HG03039 (cell line): ENCODE results near the gene LDLRAD3.
"Not testable (repeated sequence)": the region's sequence is repeated elsewhere in the genome, so short reads cannot be mapped to it uniquely, and the experiment has no call there.

Experiments
- ATAC-seq: cut with Tn5 transposase; IDR thresholded peaks from one replicate; pipeline ENCODE4 v1.9.1; 2021; ENCODE audit warnings: mild to moderate bottlenecking, moderate library complexity; ENCODE audit not compliant: unreplicated experiment

Gene LDLRAD3, protein sequence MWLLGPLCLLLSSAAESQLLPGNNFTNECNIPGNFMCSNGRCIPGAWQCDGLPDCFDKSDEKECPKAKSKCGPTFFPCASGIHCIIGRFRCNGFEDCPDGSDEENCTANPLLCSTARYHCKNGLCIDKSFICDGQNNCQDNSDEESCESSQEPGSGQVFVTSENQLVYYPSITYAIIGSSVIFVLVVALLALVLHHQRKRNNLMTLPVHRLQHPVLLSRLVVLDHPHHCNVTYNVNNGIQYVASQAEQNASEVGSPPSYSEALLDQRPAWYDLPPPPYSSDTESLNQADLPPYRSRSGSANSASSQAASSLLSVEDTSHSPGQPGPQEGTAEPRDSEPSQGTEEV

DNA sequence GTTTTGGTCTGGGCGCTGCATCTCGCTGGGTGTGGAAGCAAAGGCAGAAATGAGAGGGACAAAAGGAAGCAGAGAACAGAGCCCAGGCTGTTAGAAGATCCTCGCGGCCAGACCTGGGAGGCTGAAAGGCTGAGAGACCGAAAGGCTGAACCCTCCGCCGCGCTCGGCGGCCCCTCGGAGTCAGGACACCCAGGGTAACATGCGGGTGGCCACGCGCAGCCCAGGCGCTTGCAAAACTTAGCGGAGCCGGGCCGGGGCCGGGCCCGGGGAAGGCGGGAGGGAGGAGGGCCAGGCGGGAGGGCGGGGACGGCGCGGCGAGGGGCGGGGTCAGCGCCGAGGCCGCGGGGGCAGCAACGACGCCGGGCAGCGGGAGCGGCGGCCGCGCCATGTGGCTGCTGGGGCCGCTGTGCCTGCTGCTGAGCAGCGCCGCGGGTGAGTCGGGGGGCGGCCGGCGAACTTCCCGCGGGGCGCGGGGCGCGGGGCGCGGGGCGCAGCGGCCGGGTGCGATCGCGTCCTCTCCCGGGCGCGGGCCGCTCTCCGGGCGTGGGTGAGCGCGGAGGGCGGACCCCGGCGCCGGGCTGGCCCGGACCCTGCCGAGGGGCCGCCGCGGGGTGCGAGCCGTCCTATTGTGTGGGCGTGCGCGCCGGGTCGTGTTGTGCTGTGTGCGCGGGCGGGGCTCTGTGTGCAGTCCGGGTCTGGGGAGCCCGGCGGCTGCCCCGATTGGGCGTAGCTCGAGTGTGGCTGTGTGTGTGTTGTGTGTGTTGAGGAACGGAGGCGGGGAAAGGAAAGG, at the start of gene LDLRAD3:
Gene LDLRAD3, plus strand, starts transcription at position 350 of the 790 bp plus-strand sequence. Its CDS starts 37 bp downstream, at position 387.
- ATAC-seq = peak; percentile 70

DNA sequence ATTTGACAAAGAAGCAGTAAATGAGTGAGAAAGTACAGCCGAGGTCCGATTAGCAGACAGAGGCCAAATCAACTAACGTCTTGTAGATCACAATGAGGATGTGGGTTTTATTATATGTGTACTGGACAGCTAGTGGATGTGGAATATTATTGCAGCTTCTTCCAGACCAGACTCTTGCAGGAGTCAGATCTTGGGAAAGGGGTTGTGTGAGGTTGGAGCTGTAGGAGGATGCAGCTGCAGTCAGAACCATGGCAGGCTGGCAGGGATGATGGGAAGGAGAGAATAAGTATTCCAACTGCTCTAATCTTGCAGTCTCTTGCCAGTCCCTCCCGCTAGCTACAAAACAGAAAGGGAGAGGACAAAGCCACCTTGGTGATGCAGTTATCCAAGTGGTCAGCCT, 46.8 kb upstream of the LDLRAD3 start:
- no peak for ATAC-seq

DNA sequence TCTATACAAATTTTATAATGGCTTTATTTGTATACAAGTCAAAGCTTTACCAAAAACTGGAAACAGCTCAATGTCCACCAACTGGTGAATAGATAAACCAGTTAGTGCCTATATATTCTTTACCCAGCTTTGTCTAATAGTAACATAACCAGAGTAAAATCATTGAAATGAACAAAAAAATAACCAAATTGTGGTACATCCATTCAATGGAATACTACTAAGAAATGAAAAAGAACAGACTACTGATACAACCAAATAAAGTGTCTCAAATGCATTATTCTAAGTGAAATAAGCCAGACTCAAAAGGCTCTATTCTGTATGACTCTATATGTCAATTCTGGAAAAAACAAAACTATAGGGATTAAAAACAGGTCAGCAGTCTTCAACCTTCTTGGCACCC, 40.9 kb upstream of the LDLRAD3 start:
- no peak for ATAC-seq

DNA sequence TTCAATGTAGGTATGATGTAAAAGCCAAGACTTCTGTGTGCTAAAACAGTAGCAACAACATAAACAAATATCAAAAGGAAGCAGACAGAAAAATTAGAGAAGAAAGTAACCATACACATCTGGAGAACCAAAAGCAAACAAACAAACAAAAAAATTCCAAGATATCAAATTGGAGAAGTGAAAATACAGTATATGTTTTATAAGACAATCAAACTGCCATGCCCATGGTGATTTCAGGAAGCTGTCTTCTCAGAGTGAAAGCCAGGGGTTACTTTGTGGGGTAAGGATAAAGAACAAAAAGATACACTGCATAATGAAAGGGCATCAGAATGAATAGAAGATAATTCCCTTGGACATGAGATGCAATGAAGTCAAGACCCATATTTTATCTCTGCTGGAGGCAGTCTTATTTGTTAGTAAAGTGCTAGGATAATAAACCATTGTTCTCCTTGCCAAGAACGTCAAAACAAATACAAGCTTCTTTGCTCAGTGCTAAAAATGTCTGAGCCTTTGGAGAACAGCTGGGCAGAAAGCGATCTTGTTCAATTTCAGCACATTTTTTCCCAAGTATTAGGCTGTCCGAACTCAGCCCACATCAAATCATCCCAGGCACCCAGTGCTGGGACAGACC, 38.1 kb upstream of the LDLRAD3 start:
- no peak for ATAC-seq

DNA sequence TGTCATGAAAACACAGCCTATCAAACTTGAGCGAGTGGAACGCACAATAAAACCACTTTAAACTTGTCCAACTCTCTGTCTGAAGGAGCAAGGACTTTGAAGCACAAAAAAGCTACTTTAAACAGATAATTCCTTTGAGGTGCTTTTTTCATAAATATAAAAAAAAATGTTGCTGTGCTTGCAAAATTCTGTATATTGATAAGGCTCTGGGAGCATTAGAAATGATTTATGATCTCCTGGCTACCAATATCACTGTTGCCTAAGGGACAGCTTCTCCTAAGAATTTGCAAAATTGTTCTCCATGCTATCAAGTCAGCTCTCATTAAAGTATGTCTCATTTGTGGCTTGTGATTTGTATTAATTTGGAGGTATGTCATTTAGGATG, 37.6 kb upstream of the LDLRAD3 start:
- no peak for ATAC-seq

DNA sequence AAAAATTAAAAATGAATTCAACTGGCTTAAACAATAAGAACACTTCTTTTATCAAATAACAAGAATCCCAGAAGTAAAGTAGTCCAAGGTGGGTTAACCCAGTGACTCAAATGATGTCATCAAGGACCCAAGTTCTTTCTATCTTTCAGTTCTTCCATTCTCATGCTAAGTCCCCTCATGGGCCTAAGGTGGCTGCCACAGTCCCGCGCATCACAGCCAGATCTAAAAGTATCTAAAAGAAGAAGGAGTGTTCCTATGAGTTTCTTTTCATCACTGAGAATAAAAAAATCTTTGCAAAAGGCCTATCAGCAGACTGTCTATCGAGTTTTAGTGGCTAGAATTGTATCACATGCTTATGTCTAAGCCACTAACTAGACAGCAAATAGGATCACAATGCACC, 37.2 kb upstream of the LDLRAD3 start:
- ATAC-seq = no peak

DNA sequence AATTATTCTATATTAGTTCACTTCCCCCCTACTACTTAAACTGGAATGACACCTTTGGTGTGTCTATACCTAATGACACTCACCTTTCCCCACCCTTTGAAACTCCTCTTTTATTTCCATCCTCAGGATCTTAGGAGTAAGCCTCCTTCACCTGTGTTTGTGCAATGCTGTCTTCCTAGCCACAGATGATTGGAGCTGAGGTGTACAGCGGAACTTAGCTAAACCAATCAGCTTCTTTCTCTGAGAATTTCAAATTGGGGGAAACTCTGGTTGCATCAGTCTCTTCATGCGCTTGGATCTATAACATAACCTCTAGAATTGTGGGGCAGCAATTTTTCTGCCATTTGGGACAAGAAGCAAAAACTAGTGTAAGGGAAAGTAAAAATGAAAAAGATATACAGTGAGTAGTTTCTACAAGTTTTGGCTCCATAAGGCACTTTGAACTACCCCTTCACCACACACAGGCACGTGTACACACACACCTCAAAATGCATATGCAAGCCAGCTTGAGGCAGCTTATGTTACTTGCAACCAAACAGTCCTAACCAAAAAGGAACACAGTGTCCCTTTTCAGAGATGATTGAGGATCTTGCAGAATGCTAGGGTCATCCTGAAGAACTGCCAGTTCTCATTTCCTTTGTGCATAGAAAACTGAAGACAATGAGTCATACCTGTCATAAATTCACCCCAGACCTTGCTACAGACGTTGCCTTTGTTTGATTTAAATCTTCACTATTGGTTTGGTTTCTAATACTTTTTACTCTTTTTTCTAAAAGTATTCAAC, 36.0 kb upstream of the LDLRAD3 start:
- peak; percentile 78 for ATAC-seq

DNA sequence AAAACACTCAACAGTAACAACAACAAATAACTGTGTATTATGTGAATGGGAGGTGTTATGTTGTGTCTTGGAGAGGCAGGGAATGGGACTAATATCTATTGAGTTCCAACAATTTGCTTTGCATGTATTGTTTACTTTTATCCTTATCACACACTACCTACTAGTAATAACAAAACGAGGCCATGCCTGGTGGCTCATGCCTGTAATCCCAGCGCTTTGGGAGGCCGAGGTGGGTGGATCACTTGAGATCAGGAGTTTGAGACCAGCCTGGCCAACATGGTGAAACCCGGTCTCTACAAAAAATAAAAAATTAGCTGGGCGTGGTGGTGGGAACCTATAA, 35.5 kb upstream of the LDLRAD3 start:
- ATAC-seq = not testable (repeated sequence)

DNA sequence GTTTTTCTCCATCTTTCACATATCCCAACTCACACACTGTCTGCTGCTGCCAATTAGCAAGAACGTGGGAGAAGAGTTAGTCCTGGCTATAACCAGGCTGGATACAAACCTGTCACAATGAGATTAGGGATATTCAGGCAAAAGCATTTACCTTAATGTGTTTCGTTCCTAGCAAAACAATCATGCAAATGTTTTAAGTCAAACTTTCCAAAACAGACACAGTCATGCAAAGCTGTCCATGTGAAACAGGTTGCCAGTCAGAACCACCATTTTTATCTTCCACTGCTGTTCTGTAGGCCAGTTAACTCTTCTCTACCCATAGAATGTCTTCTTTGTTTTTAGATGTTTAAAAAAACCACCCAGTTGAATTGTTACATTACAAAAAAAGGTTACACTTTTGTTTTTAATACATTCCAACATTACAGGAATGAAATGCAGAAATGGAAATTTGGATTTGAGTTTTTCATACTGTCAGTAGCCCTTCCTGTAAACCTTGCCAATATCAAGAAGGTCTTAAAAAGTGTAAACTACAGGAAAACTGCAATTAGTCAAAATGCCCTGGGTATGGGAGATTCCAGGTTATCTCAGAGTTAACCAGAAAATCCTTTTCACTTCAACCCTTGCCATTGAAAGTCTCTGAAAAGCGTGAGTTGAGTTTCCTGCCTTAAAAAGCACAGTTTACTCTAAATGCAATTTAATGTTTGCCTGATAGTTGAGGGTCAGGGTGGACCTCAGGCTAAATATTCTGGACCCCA, 34.2 kb upstream of the LDLRAD3 start:
- ATAC-seq = no peak

DNA sequence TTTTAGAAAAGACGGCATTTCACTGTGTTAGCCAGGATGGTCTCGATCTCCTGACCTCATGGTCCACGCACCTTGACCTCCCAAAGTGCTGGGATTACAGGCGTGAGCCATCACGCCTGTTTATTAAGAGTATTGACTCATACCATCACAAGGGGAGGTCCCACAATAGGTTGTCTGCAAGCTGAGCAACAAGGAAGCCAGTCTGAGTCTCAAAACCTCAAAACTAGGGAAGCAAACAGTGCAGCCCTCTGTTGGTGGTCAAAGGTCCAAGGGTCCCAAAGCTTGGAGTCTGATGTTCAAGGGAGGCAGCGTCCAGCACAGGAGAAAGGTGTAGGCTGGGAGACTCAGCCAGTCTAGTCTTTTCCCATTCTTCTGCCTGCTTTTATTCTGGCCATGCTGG, 32.8 kb upstream of the LDLRAD3 start:
- ATAC-seq = no peak

DNA sequence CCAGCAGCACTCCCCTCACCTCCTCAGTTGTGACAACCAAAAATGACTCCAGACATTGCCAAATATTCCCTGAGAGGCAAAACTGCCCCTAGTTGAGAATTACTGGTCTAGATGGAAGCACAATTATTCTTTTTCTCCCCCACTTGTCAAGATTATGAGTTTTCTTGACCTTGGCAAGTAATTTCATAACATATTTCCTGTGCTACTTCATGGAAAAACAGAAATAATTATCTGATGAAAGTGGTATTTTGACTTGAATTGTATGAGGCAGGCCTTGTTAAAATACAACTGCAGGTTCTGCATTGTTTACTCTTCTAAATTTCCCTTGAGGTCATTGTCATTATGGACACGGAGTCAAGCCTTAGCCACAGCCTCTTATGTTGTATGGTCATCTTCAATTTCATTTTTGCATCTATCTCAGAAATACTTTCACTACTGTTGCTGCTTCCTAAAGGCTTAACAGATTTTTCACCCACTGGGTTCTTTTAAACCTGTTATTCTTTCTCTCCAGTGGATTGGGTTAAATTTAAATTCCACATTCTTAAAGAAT, 32.2 kb upstream of the LDLRAD3 start:
- ATAC-seq = no peak

DNA sequence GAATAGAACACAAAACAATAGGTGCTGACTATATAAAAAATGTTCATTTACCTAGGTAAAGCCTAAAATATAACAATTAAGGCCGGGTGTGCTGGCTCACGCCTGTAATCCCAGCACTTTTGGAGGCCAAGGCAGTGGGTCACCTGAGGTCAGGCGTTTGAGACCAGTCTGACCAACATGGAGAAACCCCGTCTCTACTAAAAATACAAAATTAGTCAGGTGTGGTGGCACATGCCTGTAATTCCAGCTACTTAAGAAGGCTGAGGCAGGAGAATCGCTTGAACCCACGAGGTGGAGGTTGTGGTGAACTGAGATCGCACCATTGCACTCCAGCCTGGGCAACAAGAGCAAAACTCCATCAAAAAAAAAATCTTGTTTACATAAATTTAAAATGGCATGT, 31.4 kb upstream of the LDLRAD3 start:
- ATAC-seq = not testable (repeated sequence)

DNA sequence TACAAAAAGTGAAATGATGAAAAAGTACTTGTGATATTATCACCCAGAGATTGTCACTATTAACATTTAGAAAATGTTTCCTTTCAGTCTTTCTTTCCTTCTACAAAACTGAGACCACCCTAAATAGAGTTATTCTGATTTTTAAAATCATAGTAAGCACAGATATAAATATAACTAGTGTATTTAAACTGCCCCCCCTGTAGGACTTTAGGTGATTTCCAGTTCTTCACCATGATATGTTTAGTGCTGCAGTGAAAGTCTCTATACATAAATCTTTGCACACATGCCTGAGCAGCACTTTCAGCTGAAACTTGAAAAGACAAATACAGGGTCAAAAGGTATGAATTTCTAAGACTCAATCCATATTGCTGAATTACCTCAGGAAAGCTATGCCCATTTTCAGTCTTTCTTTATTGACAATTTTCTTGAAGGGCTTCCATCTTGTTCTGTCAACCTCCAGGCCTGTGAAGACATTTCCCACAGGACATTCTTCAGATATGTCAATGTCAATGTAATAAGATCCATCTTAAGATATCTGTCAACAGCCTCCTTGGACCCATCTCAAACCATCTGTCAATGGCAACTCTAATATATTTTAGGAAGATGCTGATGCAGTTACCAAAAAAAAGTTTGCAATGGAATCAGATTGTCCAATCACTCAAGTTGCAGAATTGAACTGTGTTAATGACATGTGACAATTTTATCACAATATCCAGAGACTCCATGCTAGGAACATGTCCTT, 30.8 kb upstream of the LDLRAD3 start:
- ATAC-seq = no peak

DNA sequence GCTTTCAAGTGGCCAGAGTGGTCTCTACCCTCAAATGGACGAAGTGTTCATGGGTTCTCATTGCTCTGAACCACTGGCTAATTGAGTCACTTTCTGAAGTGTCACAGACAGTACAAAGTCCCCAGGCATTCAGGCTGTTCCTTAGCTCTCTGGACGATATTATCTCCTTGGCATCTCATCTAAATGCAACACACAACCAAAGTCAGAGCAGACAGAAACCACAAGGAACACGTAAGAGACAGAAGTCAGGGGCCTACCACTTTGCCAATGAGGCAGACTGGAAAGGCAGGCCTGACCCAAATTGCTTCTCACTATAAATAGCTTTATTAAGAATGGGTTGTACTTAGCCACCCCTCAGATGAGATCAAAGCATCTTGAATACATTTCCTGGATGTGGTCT, 29.0 kb upstream of the LDLRAD3 start:
- no peak for ATAC-seq

DNA sequence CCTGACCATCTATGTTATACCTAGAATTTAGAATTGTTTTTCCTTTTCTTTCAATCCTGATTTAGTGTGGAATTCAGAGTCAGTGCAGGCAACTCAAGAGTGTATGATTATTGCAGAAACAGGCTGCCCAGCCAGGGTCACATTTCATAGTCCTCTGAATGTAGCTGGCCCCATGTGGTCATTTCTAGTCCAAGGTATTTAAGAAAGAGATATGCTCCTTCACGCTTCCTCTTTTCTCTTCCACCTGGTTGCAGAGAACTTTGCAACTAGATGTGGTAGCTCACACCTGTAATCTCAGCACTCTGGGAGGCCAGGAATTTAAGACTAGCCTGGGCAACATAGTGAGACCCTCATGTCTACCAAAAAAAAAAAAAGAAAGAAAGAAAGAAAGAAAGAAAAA, 27.6 kb upstream of the LDLRAD3 start:
- ATAC-seq = no peak

DNA sequence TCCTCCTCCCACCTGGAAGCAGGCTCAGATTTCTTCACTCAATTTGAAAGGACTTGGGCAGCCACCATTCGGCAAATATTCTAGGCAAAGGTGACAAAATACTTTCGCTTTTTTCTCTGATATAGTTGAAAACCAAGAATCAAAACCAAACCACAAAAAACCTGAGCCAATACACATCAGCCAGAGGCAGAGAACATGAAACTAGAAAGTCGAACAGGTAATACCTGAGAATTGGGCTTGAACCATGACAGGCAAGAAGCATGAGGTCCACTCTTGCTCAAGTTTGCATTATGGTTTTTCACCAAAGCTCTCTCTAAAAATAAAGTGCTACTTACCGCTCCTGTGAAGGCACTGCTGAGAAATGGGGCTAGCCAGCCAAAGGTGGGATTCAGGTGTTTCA, 26.2 kb upstream of the LDLRAD3 start:
- no peak for ATAC-seq

DNA sequence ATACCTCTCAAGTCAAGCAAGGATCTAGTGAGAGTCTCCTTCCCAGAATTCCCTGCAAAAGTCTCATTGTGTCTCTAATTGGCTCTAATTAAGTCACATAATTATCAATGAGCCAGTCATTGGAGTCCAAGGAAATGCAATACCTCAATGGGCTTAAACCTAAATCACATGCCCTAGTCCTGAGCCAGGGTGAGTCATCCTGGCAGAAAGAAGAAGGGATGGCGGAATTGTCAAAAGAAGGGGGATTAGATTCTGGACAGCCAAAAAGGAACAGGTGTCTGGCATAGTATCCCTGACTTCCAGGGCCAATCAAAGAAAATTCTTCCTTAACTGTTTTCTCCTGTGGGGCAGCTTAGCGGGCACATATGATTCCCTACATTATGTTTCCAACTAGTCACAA, 25.1 kb upstream of the LDLRAD3 start:
- ATAC-seq = no peak

DNA sequence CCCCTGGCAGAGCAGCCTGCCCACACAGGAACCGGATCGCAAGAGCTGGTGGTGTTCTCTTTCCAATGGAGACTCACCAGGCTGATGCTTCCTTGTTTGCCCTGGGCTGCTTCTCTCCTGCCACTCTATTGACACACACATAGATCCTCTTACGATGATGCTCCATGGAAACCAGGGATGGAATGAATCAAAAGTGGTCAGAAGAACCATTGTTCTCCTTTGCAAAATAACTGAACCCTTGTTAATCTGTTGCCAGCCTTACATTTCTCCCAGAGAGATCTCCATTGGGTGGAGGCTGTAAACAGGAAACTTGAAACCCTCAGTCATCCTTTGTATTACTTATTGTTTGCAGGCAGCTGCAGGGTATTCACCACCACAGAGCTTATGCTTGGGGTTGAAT, 24.6 kb upstream of the LDLRAD3 start:
- ATAC-seq = no peak

DNA sequence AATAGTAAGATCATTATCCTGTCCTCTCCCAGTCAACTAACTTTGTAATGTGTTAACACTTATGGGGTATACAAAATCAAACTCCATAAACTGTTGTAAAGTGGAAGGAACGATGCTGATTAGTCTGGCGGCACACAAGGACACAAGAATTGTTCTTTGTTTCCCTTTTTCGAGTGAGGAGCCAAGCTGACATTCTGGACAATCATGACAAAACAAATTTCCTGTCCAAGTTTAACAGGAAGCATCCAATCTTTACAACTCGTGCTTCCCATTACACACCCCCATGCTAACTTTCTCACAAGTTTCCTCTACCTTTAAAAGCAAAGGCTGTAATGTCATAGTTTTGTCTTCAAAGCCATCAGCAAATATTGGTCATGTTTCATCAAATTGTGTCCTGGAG, 20.4 kb upstream of the LDLRAD3 start:
- no peak for ATAC-seq

DNA sequence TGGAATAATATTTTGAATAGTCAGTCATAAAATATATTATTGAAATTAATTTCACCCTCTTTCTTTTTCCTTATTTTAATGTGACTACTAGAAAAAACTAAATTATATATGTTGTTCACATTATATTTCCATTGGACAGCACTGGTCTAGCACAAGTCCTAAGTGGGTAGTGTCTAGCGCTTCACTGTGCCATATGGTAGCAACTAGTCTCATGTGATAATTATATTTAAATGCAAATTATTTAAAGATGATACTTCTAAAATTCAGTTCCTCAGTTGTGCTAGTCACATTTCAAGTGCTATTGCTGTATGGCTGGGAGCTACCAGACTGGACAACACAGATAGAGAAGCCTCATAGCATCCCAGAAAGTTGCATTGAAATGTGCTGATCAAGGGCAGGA, 19.1 kb upstream of the LDLRAD3 start:
- no peak for ATAC-seq
